ENCODE results near the gene UBR3. TPM values are rescaled to one million over a fixed set of nuclear protein-coding genes. Genes with fewer than 3 reads are reported as not detected.

Gene UBR3
- total RNA-seq, 4 donors from 2014 or later = 87.4 to 101 (median 97.3) TPM

- H3K27ac ChIP-seq = no peak overlapping the region
- WGBS, 2 donors = 49 to 54% methylated on average over 2 of the region's 2 CpGs
- TF ChIP-seq EP300 (IDR thresholded peaks at IDR 0.05) (no peak), POLR2A (IDR thresholded peaks at IDR 0.05) (no peak)
- TF ChIP-seq, protein P1, sequence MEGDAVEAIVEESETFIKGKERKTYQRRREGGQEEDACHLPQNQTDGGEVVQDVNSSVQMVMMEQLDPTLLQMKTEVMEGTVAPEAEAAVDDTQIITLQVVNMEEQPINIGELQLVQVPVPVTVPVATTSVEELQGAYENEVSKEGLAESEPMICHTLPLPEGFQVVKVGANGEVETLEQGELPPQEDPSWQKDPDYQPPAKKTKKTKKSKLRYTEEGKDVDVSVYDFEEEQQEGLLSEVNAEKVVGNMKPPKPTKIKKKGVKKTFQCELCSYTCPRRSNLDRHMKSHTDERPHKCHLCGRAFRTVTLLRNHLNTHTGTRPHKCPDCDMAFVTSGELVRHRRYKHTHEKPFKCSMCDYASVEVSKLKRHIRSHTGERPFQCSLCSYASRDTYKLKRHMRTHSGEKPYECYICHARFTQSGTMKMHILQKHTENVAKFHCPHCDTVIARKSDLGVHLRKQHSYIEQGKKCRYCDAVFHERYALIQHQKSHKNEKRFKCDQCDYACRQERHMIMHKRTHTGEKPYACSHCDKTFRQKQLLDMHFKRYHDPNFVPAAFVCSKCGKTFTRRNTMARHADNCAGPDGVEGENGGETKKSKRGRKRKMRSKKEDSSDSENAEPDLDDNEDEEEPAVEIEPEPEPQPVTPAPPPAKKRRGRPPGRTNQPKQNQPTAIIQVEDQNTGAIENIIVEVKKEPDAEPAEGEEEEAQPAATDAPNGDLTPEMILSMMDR (IDR thresholded peaks at IDR 0.05) = no peak
These were observed 259.6 kb downstream of the UBR3 start for GRCh38 chr2:170086751-170087412.

DNA sequence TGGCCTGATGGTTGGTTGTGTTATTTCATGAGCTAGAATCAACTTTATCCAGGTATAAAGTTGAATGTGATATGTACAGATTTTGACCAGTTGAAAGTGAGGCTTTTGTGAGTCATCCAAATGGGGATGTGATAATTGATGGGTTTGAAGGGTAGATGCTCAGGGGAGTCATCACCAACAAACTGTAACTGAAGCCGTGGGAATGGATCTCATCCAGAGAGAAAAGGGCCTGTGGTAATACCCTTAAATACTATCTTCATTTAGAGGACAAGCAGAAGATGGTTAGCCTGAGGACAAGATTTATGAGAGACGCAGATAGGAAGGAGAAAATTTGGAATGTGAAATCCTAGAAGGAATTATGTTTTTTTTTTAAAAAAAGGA lies 260.1 kb downstream of the UBR3 start:
- 80 to 83% methylated on average over 2 of the region's 2 CpGs for WGBS, 2 donors
- H3K9me3 ChIP-seq = peaks cover 0 to 12% (median 0%) of the 10 kb centered on the region in 4 donors
- peaks cover 0 to 18% (median 0%) of the 10 kb centered on the region in 3 donors for H3K36me3 ChIP-seq
- H3K27ac ChIP-seq = no peak overlapping the region
- H3K27me3 ChIP-seq = no peaks in the 10 kb centered on the region
- no peak for DNase-seq (ENCODE audit: low spot score in 2 of 2)
- H3K4me1 ChIP-seq = peaks cover 0 to 5% (median 0%) of the 10 kb centered on the region in 4 donors
- no peak overlapping the region for H3K4me3 ChIP-seq
- no peak for TF ChIP-seq POLR2A (IDR thresholded peaks at IDR 0.05)

More at GRCh38 chr2:170086751-170087412, 259.6 kb downstream of the UBR3 start:
- H3K4me3 ChIP-seq = no peak overlapping the region
- no peaks in the 10 kb centered on the region for H3K27me3 ChIP-seq
- peaks cover 0 to 5% (median 0%) of the 10 kb centered on the region in 4 donors for H3K4me1 ChIP-seq
- H3K36me3 ChIP-seq = peaks cover 0 to 23% (median 0%) of the 10 kb centered on the region in 3 donors
- no peak for DNase-seq (ENCODE audit: low spot score in 2 of 2)
- peaks cover 0 to 7% (median 0%) of the 10 kb centered on the region in 4 donors for H3K9me3 ChIP-seq

GRCh38 chr2:170088776-170089175 lies 261.5 kb downstream of the UBR3 start:
- Histone ChIP-seq H3K36me3 (peaks cover 0 to 6% (median 0%) of the 10 kb centered on the region in 3 donors), H3K27me3 (no peaks in the 10 kb centered on the region), H3K27ac (no peak overlapping the region), H3K4me3 (no peak overlapping the region), H3K9me3 (peaks cover 0 to 17% (median 0%) of the 10 kb centered on the region in 4 donors), H3K4me1 (peaks cover 0 to 5% (median 0%) of the 10 kb centered on the region in 4 donors)
- no peak for DNase-seq (ENCODE audit: low spot score in 2 of 2)
- WGBS, 2 donors = 53 to 71% methylated on average over 5 of the region's 5 CpGs
- TF ChIP-seq EP300 (IDR thresholded peaks at IDR 0.05) (no peak), POLR2A (IDR thresholded peaks at IDR 0.05) (no peak)
- TF ChIP-seq, protein P1 (IDR thresholded peaks at IDR 0.05) = no peak

DNA sequence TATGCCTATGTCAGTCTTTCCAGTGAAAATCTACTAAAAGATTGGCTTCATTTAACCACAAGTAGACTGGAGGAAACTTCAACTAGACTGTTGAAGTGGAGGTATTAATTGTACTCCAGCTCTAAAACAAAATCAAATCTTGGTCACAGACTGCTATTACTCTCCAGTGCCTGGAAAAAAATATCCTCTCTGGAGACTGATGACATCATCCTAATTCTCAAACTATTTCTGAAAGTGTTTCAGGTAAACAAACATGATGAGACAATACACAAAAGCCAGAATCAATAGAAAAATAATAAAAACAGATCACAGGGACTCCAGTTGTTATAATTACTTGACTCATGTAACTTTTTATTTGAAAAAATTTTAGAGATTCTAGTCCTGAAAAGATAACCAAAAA lies 263.0 kb downstream of the UBR3 start:
- Histone ChIP-seq H3K36me3 (no peaks in the 10 kb centered on the region), H3K27me3 (no peaks in the 10 kb centered on the region), H3K9me3 (peaks cover 0 to 17% (median 0%) of the 10 kb centered on the region in 4 donors), H3K27ac (no peak overlapping the region), H3K4me3 (no peak overlapping the region), H3K4me1 (peaks cover 0 to 5% (median 0%) of the 10 kb centered on the region in 4 donors)
- no peak for DNase-seq (ENCODE audit: low spot score in 2 of 2)
- no peak for TF ChIP-seq EP300 (IDR thresholded peaks at IDR 0.05)

GRCh38 chr2:170091436-170091835 lies 264.2 kb downstream of the UBR3 start:
- Histone ChIP-seq H3K4me1 (peaks cover 0 to 5% (median 0%) of the 10 kb centered on the region in 4 donors), H3K27ac (no peak overlapping the region), H3K27me3 (no peaks in the 10 kb centered on the region), H3K9me3 (peaks cover 0 to 17% (median 0%) of the 10 kb centered on the region in 4 donors), H3K36me3 (no peaks in the 10 kb centered on the region), H3K4me3 (no peak overlapping the region)
- 93 to 94% methylated on average over 3 of the region's 3 CpGs for WGBS, 2 donors
- no peak for DNase-seq (ENCODE audit: low spot score in 2 of 2)
- TF ChIP-seq, protein P1 (IDR thresholded peaks at IDR 0.05) = no peak
- no peak for TF ChIP-seq EP300 (IDR thresholded peaks at IDR 0.05)
- TF ChIP-seq POLR2A (IDR thresholded peaks at IDR 0.05) = no peak

GRCh38 chr2:170092436-170093060 lies 265.3 kb downstream of the UBR3 start:
- H3K36me3 ChIP-seq = no peaks in the 10 kb centered on the region
- H3K4me1 ChIP-seq = peaks cover 0 to 5% (median 0%) of the 10 kb centered on the region in 4 donors
- WGBS, 2 donors = 87 to 91% methylated on average over 4 of the region's 4 CpGs
- DNase-seq (ENCODE audit: low spot score in 2 of 2) = no peak
- H3K27me3 ChIP-seq = no peaks in the 10 kb centered on the region
- H3K27ac ChIP-seq = no peak overlapping the region
- H3K9me3 ChIP-seq = peaks cover 0 to 23% (median 0%) of the 10 kb centered on the region in 4 donors
- H3K4me3 ChIP-seq = no peak overlapping the region
- TF ChIP-seq POLR2A (IDR thresholded peaks at IDR 0.05) = no peak
- no peak for TF ChIP-seq EP300 (IDR thresholded peaks at IDR 0.05)
- TF ChIP-seq, protein P1 (IDR thresholded peaks at IDR 0.05) = no peak
